ENCODE results near the gene GABARAP.
A peak's percentile ranks its signal among the peaks of the same experiment; 100 is the strongest.

The GABARAP gene

GRCh38 chr17:7258731-7259554, 16.7 kb upstream of the GABARAP start:
- Histone ChIP-seq H3K4me1 (ENCODE audit: control insufficient read depth, insufficient read depth, low read length) (peaks cover 49% of the 10 kb centered on the region), H3K27me3 (ENCODE audit: control insufficient read depth, insufficient read depth, low read length) (no peaks in the 10 kb centered on the region), H3K9me3 (replicated peaks; ENCODE audit: low read length) (no peaks in the 10 kb centered on the region), H3K9ac (ENCODE audit: low read depth, low read length) (peak overlapping the region; percentile 49), H3K4me3 (ENCODE audit: low read length) (no peak overlapping the region), H3K36me3 (ENCODE audit: insufficient read depth, low read length) (peaks cover 33% of the 10 kb centered on the region), H3K4me2 (ENCODE audit: low read length) (peak overlapping the region; percentile 60)

- no peak overlapping the region for H3K4me2 ChIP-seq (ENCODE audit: low read length)
- no peak overlapping the region for H3K9ac ChIP-seq (ENCODE audit: low read depth, low read length)
- peaks cover 34% of the 10 kb centered on the region for H3K36me3 ChIP-seq (ENCODE audit: insufficient read depth, low read length)
- H3K4me1 ChIP-seq (ENCODE audit: control insufficient read depth, insufficient read depth, low read length), result peaks cover 36% of the 10 kb centered on the region
- no peaks in the 10 kb centered on the region for H3K9me3 ChIP-seq (replicated peaks; ENCODE audit: low read length)
- no peaks in the 10 kb centered on the region for H3K27me3 ChIP-seq (ENCODE audit: control insufficient read depth, insufficient read depth, low read length)
- H3K4me3 ChIP-seq (ENCODE audit: low read length), result no peak overlapping the region
These were observed 14.7 kb upstream of the GABARAP start for GRCh38 chr17:7256766-7257456.

- no peak overlapping the region for H3K4me3 ChIP-seq (ENCODE audit: low read length)
- H3K9ac ChIP-seq (ENCODE audit: low read depth, low read length), result no peak overlapping the region
- H3K9me3 ChIP-seq (replicated peaks; ENCODE audit: low read length), result no peaks in the 10 kb centered on the region
- no peaks in the 10 kb centered on the region for H3K27me3 ChIP-seq (ENCODE audit: control insufficient read depth, insufficient read depth, low read length)
- H3K4me1 ChIP-seq (ENCODE audit: control insufficient read depth, insufficient read depth, low read length), result peaks cover 26% of the 10 kb centered on the region
- no peak overlapping the region for H3K4me2 ChIP-seq (ENCODE audit: low read length)
- peaks cover 32% of the 10 kb centered on the region for H3K36me3 ChIP-seq (ENCODE audit: insufficient read depth, low read length)
These were observed 12.3 kb upstream of the GABARAP start for GRCh38 chr17:7254511-7254910.

GRCh38 chr17:7253082-7253481, 10.8 kb upstream of the GABARAP start:
- Histone ChIP-seq H3K4me3 (ENCODE audit: low read length) (peak overlapping the region; percentile 96), H3K4me2 (ENCODE audit: low read length) (peak overlapping the region; percentile 98), H3K4me1 (ENCODE audit: control insufficient read depth, insufficient read depth, low read length) (peaks cover 22% of the 10 kb centered on the region), H3K36me3 (ENCODE audit: insufficient read depth, low read length) (peaks cover 20% of the 10 kb centered on the region), H3K9me3 (replicated peaks; ENCODE audit: low read length) (no peaks in the 10 kb centered on the region), H3K9ac (ENCODE audit: low read depth, low read length) (peak overlapping the region; percentile 100), H3K27me3 (ENCODE audit: control insufficient read depth, insufficient read depth, low read length) (no peaks in the 10 kb centered on the region)

GRCh38 chr17:7252176-7253043, 10.2 kb upstream of the GABARAP start, which contains the start of gene ELP5:
ELP5 (plus strand) TSS chr17:7252215; CDS start chr17:7252551, 336 bp downstream.
- Histone ChIP-seq H3K9me3 (replicated peaks; ENCODE audit: low read length) (no peaks in the 10 kb centered on the region), H3K27me3 (ENCODE audit: control insufficient read depth, insufficient read depth, low read length) (no peaks in the 10 kb centered on the region), H3K9ac (ENCODE audit: low read depth, low read length) (peak within 1 kb of the TSS; percentile 100), H3K36me3 (ENCODE audit: insufficient read depth, low read length) (peaks cover 20% of the 10 kb centered on the region), H3K4me1 (ENCODE audit: control insufficient read depth, insufficient read depth, low read length) (peaks cover 22% of the 10 kb centered on the region), H3K4me3 (ENCODE audit: low read length) (peak within 1 kb of the TSS; percentile 96), H3K4me2 (ENCODE audit: low read length) (peak within 1 kb of the TSS; percentile 98)

- Histone ChIP-seq H3K27me3 (ENCODE audit: control insufficient read depth, insufficient read depth, low read length) (no peaks in the 10 kb centered on the region), H3K4me1 (ENCODE audit: control insufficient read depth, insufficient read depth, low read length) (peaks cover 22% of the 10 kb centered on the region), H3K36me3 (ENCODE audit: insufficient read depth, low read length) (peaks cover 17% of the 10 kb centered on the region), H3K4me3 (ENCODE audit: low read length) (peak within 1 kb of the TSS; percentile 96), H3K9me3 (replicated peaks; ENCODE audit: low read length) (no peaks in the 10 kb centered on the region), H3K9ac (ENCODE audit: low read depth, low read length) (peak within 1 kb of the TSS; percentile 100), H3K4me2 (ENCODE audit: low read length) (peak within 1 kb of the TSS; percentile 98)
These were observed 9.5 kb upstream of the GABARAP start, which contains the start of gene CTDNEP1 for GRCh38 chr17:7251661-7252175. CTDNEP1 (minus strand) TSS chr17:7251734; CDS start chr17:7251296, 438 bp downstream.

- H3K36me3 ChIP-seq (ENCODE audit: insufficient read depth, low read length), result peaks cover 19% of the 10 kb centered on the region
- no peaks in the 10 kb centered on the region for H3K9me3 ChIP-seq (replicated peaks; ENCODE audit: low read length)
- H3K4me2 ChIP-seq (ENCODE audit: low read length), result peak overlapping the region; percentile 93
- no peaks in the 10 kb centered on the region for H3K27me3 ChIP-seq (ENCODE audit: control insufficient read depth, insufficient read depth, low read length)
- peaks cover 22% of the 10 kb centered on the region for H3K4me1 ChIP-seq (ENCODE audit: control insufficient read depth, insufficient read depth, low read length)
- H3K4me3 ChIP-seq (ENCODE audit: low read length), result peak overlapping the region; percentile 96
- peak overlapping the region; percentile 100 for H3K9ac ChIP-seq (ENCODE audit: low read depth, low read length)
These were observed 8.7 kb upstream of the GABARAP start for GRCh38 chr17:7250695-7251627.

- H3K27me3 ChIP-seq (ENCODE audit: control insufficient read depth, insufficient read depth, low read length), result no peaks in the 10 kb centered on the region
- H3K4me2 ChIP-seq (ENCODE audit: low read length), result peak overlapping the region; percentile 93
- H3K36me3 ChIP-seq (ENCODE audit: insufficient read depth, low read length), result peaks cover 18% of the 10 kb centered on the region
- H3K9me3 ChIP-seq (replicated peaks; ENCODE audit: low read length), result no peaks in the 10 kb centered on the region
- H3K9ac ChIP-seq (ENCODE audit: low read depth, low read length), result peak overlapping the region; percentile 100
- H3K4me3 ChIP-seq (ENCODE audit: low read length), result peak overlapping the region; percentile 96
- peaks cover 22% of the 10 kb centered on the region for H3K4me1 ChIP-seq (ENCODE audit: control insufficient read depth, insufficient read depth, low read length)
These were observed 7.6 kb upstream of the GABARAP start for GRCh38 chr17:7249830-7250229.

- Histone ChIP-seq H3K9ac (ENCODE audit: low read depth, low read length) (peak overlapping the region; percentile 0), H3K4me3 (ENCODE audit: low read length) (no peak overlapping the region), H3K36me3 (ENCODE audit: insufficient read depth, low read length) (peaks cover 12% of the 10 kb centered on the region), H3K9me3 (replicated peaks; ENCODE audit: low read length) (no peaks in the 10 kb centered on the region), H3K4me2 (ENCODE audit: low read length) (peak overlapping the region; percentile 93), H3K27me3 (ENCODE audit: control insufficient read depth, insufficient read depth, low read length) (no peaks in the 10 kb centered on the region), H3K4me1 (ENCODE audit: control insufficient read depth, insufficient read depth, low read length) (peaks cover 22% of the 10 kb centered on the region)
These were observed 7.0 kb upstream of the GABARAP start for GRCh38 chr17:7249214-7249613.

- H3K4me3 ChIP-seq (ENCODE audit: low read length), result no peak overlapping the region
- peaks cover 22% of the 10 kb centered on the region for H3K4me1 ChIP-seq (ENCODE audit: control insufficient read depth, insufficient read depth, low read length)
- peak overlapping the region; percentile 93 for H3K4me2 ChIP-seq (ENCODE audit: low read length)
These were observed 6.5 kb upstream of the GABARAP start for GRCh38 chr17:7248796-7249195.

More at GRCh38 chr17:7248796-7249195, 6.5 kb upstream of the GABARAP start:
- H3K9ac ChIP-seq (ENCODE audit: low read depth, low read length), result peak overlapping the region; percentile 0
- H3K9me3 ChIP-seq (replicated peaks; ENCODE audit: low read length), result no peaks in the 10 kb centered on the region
- no peaks in the 10 kb centered on the region for H3K27me3 ChIP-seq (ENCODE audit: control insufficient read depth, insufficient read depth, low read length)
- peaks cover 11% of the 10 kb centered on the region for H3K36me3 ChIP-seq (ENCODE audit: insufficient read depth, low read length)
